ENCODE measurements around the gene GPR18. TPM values are rescaled to one million over a fixed set of nuclear protein-coding genes. Genes with fewer than 3 reads are reported as not detected.

Gene GPR18
- total and polyA plus RNA-seq, 2 of the 13 experiments (the other 11 are each of a cell fraction or from before 2014, with no cell fraction given) = not detected

DNA sequence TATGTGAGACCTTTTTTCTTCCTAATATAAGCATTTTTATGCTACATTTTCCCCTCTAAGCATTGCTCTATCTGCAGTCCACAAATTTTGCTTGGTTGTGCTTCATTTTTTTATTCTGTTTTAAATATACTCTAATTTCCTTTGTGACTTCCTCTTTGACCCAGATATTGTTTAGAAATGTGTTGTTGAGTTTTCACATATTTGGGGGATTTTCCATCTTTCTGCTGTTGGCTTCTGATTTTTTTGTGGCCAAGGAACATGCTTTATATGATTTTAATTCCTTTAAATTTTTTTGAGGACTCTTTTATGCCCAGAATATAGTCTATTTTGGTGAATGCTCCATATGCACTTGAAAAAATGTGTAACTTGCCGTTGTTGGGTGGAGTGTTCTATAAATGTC is 34.6 kb downstream of the GPR18 start (continued):
- no peak for TF ChIP-seq E2F1 (CRISPR knock-in tag; IDR thresholded peaks at IDR 0.05)
- no peak for TF ChIP-seq HDAC2 (CRISPR knock-in tag; IDR thresholded peaks at IDR 0.05)

DNA sequence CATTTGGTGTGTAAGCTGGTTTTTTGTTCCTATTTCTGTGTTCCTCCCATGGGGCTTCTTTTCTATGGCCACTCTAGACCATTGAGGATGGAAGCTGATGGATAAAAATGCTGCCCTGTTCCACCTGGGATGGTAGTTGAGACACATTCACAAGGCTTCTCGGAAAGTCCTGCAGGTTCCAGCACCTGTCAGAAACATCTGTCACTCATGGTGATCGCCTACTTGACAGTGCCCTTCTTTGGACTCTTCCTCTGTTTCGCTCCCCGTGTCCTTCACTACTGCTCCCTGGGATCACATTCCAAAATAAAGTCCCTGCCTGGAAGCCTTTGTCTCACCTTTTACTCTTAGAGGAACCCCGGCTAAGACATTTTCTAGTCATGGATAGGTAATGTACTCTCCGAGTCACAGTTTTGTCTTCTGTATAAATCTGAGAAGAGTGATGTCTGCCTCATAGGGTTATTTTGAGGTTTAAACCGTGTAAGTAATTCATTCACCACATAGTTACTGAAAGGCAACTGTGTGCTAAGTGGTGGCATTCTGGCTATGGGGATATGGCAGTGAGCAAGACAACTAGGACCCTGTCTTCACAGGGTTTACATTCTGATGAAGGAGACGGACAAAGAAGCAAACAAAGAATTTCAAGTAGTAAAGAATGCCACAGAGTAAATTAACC is 36.5 kb downstream of the GPR18 start:
- FAIRE-seq = no peak
- Histone ChIP-seq H4K20me1 (ENCODE audit: insufficient read depth, low read length) (peaks cover 5% of the 10 kb centered on the region), H3K4me2 (ENCODE audit: low read depth, low read length) (no peak overlapping the region), H3K4me3 (replicated peaks in 1 of 3; ENCODE audit: insufficient read depth in 1 of 3, low read depth in 2 of 3, low read length in 3 of 3) (no peak overlapping the region), H3K4me1 (ENCODE audit: insufficient read depth, low read length) (peaks cover 8% of the 10 kb centered on the region), H3K9me3 (ENCODE audit: low read length) (no peaks in the 10 kb centered on the region), H3K27me3 (ENCODE audit: control insufficient read depth in 1 of 2, insufficient read depth in 2 of 2, low read length in 2 of 2) (no peaks in the 10 kb centered on the region), H3K79me2 (ENCODE audit: insufficient read depth, low read length) (peaks cover 96% of the 10 kb centered on the region), H3K36me3 (replicated peaks in 1 of 2; ENCODE audit: control insufficient read depth in 1 of 2, insufficient read depth in 2 of 2, low read length in 2 of 2) (peaks cover 0 to 15% of the 10 kb centered on the region in 2 experiments; a peak in 3 of 5 replicates), H3K9ac (ENCODE audit: insufficient read depth, low read depth, low read length) (no peak overlapping the region), H3K27ac (ENCODE audit: extremely low read length, insufficient read depth, low read length) (no peak overlapping the region), H2AFZ (ENCODE audit: low read length) (no peak overlapping the region)
- POLR2A ChIA-PET = no interaction called here
- CTCF ChIA-PET (ENCODE audit: low intra/inter-chr PET ratio, low total read pairs) = no interaction called here
- intact Hi-C loops (cut with micrococcal nuclease; ENCODE audit: unreplicated experiment) = no loop called here
- 98% methylated on average over 8 of the region's 8 CpGs for WGBS (ENCODE audit: low lambda C conversion rate)
- ATAC-seq = no peak
- no TSS peak for BruUV-seq (replicated peaks)
- no peak for DNase-seq (ENCODE audit: low spot score)
- in situ Hi-C loops (cut with HindIII; ENCODE audit: extremely low pct_ligation_motif_present, low pct_unique_long_range_greater_than_20kb) = no loop called here
- TF ChIP-seq ZNF260 (CRISPR knock-in tag; IDR thresholded peaks at IDR 0.05; ENCODE audit: borderline replicate concordance, low read depth) (no peak), NONO (IDR thresholded peaks at IDR 0.05) (no peak), NONO (CRISPR knock-in tag; conservative IDR thresholded peaks at IDR 0.05) (no peak), CHD4 (IDR thresholded peaks at IDR 0.05; ENCODE audit: borderline replicate concordance, low read length) (no peak), E2F1 (CRISPR knock-in tag; IDR thresholded peaks at IDR 0.05) (no peak), GZF1 (CRISPR knock-in tag; IDR thresholded peaks at IDR 0.05) (no peak), ZSCAN30 (CRISPR knock-in tag; IDR thresholded peaks at IDR 0.05) (no peak), ZNF597 (CRISPR knock-in tag; IDR thresholded peaks at IDR 0.05) (no peak), ZNF276 (CRISPR knock-in tag; IDR thresholded peaks at IDR 0.05; ENCODE audit: low read depth) (no peak), ARID4A (CRISPR knock-in tag; IDR thresholded peaks at IDR 0.05; ENCODE audit: borderline replicate concordance) (no peak), NFE2L2 (IDR thresholded peaks at IDR 0.05; ENCODE audit: low read length) (no peak), ZNF556 (CRISPR knock-in tag; IDR thresholded peaks at IDR 0.05; ENCODE audit: borderline replicate concordance) (no peak)
